Measurements from ENCODE around the gene DOP1B.
A peak's percentile ranks its signal among the peaks of the same experiment; 100 is the strongest.
"Not testable (repeated sequence)": the region's sequence is repeated elsewhere in the genome, so short reads cannot be mapped to it uniquely, and the experiment has no call there.

Gene DOP1B

GRCh38 chr21:36135391-36136102 lies 21.1 kb upstream of the DOP1B start:
- DNase-seq = peak; percentile 81

- not testable (repeated sequence) for DNase-seq
Observed at GRCh38 chr21:36139791-36140190, 16.8 kb upstream of the DOP1B start.

GRCh38 chr21:36141513-36141925 lies 15.1 kb upstream of the DOP1B start:
- DNase-seq = peak; percentile 91

GRCh38 chr21:36144233-36144632 lies 12.4 kb upstream of the DOP1B start:
- DNase-seq = not testable (repeated sequence)

- DNase-seq = no peak
Observed at GRCh38 chr21:36145259-36145658, 11.4 kb upstream of the DOP1B start.

- no peak for DNase-seq
Observed at GRCh38 chr21:36147911-36148310, 8.7 kb upstream of the DOP1B start.

- DNase-seq = no peak
Observed at GRCh38 chr21:36148886-36149285, 7.7 kb upstream of the DOP1B start.

- no peak for DNase-seq
Observed at GRCh38 chr21:36149788-36150711, 6.6 kb upstream of the DOP1B start.

GRCh38 chr21:36155603-36156338 lies 853 bp upstream of the DOP1B start:
- no peak for DNase-seq

- peak; percentile 100 for DNase-seq
Observed at GRCh38 chr21:36156339-36156814, 247 bp upstream of the DOP1B start.

GRCh38 chr21:36159356-36159921 lies 2.8 kb downstream of the DOP1B start:
- no peak for DNase-seq

GRCh38 chr21:36160850-36161178 lies 4.2 kb downstream of the DOP1B start:
- DNase-seq = no peak

GRCh38 chr21:36162631-36163030 lies 6.0 kb downstream of the DOP1B start:
- no peak for DNase-seq

GRCh38 chr21:36163750-36164741 lies 7.4 kb downstream of the DOP1B start:
- no peak for DNase-seq

GRCh38 chr21:36165356-36165755 lies 8.7 kb downstream of the DOP1B start:
- no peak for DNase-seq

GRCh38 chr21:36166705-36167104 lies 10.1 kb downstream of the DOP1B start:
- DNase-seq = no peak

GRCh38 chr21:36167541-36167940 lies 10.9 kb downstream of the DOP1B start:
- no peak for DNase-seq

GRCh38 chr21:36169470-36170128 lies 13.0 kb downstream of the DOP1B start:
- no peak for DNase-seq

- no peak for DNase-seq
Observed at GRCh38 chr21:36170823-36171222, 14.2 kb downstream of the DOP1B start.

GRCh38 chr21:36171336-36171735 lies 14.7 kb downstream of the DOP1B start:
- DNase-seq = no peak

GRCh38 chr21:36171741-36172331 lies 15.2 kb downstream of the DOP1B start:
- no peak for DNase-seq

Measured in activated CD4-positive, alpha-beta T cell treated with anti-CD3 and anti-CD28 coated beads, Interleukin-2, Interleukin-6, amounts not matched to agents 100 ng/mL and 50 ng/mL, durations not matched to agents 16 hours and 8 hours (primary cell).